Frontal cortex (tissue), 4 donors: ENCODE results near the gene ITCH. TPM values are rescaled to one million over a fixed set of nuclear protein-coding genes. Genes with fewer than 3 reads are reported as not detected.
"Not testable (repeated sequence)": the region's sequence is repeated elsewhere in the genome, so short reads cannot be mapped to it uniquely, and the experiment has no call there.

Experiments
- DNase-seq, 2 donors: peaks; one replicate each; pipeline ENCODE4 v3.0.0; 2012; ENCODE audit warnings: low spot score in 2 of 2
- FAIRE-seq: peaks from 2 replicates; lab custom pipeline; 2012; peaks lifted over from hg19 to GRCh38; lab: Jason Lieb, UNC
- total RNA-seq: library from RNA; depleted of rRNA; stranded (reverse); fragments of >200 nt; gene quantifications from one replicate; pipeline ENCODE4 v1.2.3, GENCODE V29; 2014
- donor health status: control.
- donor health status: control.
- donor health status: control.

Gene ITCH
- total RNA-seq, 1 donor from 2014 or later = 102 TPM

- not testable (repeated sequence) for FAIRE-seq, DNase-seq
Measured at GRCh38 chr20:34341199-34341598, 21.9 kb upstream of the ITCH start.

GRCh38 chr20:34343458-34344211, 19.4 kb upstream of the ITCH start:
- FAIRE-seq = no peak
- DNase-seq = no peak

- FAIRE-seq (no peak), DNase-seq (no peak)
Measured at GRCh38 chr20:34344238-34344637, 18.8 kb upstream of the ITCH start.

DNA sequence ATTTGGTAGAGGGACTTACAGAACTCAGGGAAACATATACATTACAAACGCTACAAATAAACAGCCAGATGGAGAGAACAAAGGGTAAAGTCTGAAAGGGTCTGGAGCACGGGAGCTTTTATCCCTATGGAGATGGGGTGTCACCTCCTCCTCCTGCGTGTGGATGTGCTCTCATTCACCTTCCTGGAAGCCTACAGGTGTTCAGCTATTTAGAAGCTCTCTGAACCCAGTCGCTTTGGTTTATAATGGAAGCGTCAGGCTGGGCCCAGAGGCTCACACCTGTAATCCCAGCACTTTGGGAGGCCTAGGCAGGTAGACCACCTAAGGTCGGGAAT, 17.7 kb upstream of the ITCH start:
- FAIRE-seq (no peak), DNase-seq (no peak)

DNA sequence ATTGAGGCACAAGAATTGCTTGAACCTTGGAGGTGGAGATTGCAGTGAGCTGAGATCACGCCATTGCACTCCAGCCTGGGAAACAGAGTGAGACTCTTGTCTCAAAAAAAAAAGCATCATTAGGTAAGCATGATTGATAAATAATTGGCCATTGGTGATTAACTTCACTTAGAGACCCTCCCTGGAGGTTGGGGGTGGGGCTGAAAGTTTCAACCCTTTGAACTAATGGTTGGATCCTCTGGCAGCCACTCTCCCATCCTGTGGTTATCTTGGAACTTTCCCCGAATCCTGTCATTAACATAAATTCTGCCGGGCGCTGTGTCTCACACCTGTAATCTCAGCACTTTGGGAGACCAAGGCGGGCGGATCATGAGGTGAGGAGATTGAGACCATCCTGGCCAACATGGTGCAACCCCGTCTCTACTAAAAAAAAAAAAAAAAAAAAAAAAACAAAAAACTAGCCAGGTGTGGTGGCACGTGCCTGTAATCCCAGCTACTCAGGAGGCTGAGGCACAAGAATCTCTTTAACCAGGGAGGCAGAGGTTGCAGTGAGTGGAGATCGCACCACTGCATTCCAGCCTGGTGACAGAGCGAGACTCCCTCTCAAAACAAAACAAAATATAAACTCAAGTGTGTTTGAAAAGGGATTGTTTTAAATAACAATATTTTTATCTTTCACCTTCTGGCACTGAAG, 17.1 kb upstream of the ITCH start:
- not testable (repeated sequence) for FAIRE-seq, DNase-seq

- not testable (repeated sequence) for DNase-seq, FAIRE-seq
Measured at GRCh38 chr20:34346533-34346865, 16.6 kb upstream of the ITCH start.

- DNase-seq = no peak
- FAIRE-seq = no peak
Measured at GRCh38 chr20:34347571-34347970, 15.5 kb upstream of the ITCH start.

GRCh38 chr20:34350095-34350494, 13.0 kb upstream of the ITCH start:
- no peak for DNase-seq
- FAIRE-seq = no peak

DNA sequence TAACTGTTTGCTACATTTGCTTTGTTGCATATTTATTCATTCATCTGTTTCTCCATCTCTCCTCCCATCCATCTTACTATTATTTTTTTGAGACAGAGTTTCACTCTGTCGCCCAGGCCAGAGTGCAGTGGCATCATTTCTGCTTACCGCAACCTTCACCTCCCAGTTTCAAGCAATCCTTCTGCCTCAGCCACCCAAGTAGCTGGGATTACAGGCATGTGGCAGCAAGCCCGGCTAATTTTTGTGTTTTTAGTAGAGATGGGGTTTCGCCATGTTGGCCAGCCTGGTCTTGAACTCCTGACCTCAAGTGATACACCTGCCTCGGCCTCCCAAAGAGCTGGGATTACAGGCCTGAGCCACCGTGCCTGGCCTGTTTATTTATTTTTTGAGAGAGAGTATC, 9.6 kb upstream of the ITCH start:
- FAIRE-seq, DNase-seq: not testable (repeated sequence)

GRCh38 chr20:34355427-34355826, 7.6 kb upstream of the ITCH start:
- FAIRE-seq = no peak
- DNase-seq = no peak

GRCh38 chr20:34359729-34360128, 3.3 kb upstream of the ITCH start:
- FAIRE-seq, DNase-seq: not testable (repeated sequence)

- no peak for FAIRE-seq
Measured at GRCh38 chr20:34362502-34363061, 491 bp upstream of the ITCH start.

DNA sequence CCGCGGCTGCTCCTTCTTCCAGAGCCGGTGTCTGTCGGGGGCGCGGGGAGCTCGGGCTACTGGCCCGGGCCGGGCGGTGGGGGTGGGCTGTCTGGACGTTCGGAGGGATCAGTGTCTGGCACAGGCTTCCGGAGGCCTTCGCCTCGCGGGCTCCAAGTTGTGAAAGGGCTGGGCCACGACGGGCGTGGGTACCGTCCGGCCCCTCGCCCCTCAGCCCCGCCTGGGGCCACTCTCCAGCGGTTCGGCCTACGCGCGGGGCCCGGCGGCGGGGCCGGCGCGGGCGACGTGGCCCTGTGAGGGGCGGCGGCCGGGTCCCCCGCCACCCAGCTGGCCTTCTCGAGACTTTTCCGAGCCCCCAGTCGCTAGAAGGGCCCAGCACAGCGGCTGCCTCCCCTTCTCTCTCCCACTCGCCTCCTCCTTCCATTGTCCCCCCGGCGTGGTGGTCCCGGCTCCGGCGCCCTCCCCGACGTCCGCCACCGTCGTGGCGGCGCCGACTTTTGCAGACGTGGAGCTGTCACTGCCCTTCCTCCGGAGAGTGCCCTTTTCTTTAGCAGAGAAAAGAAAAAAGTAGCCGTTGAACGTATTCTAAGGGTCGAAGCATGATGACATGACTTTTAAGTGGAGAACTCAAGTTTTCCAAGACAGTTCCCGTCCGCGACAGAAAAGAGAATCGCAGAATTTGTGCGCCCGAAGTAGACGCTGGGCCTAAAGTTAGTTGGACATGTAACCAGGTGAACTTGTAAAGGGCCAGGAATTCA, 571 bp downstream of the ITCH start:
- DNase-seq (peak in 1 of 2 donors; percentile 69), FAIRE-seq (no peak)

More at GRCh38 chr20:34362502-34363061, 491 bp upstream of the ITCH start:
- DNase-seq = no peak

DNA sequence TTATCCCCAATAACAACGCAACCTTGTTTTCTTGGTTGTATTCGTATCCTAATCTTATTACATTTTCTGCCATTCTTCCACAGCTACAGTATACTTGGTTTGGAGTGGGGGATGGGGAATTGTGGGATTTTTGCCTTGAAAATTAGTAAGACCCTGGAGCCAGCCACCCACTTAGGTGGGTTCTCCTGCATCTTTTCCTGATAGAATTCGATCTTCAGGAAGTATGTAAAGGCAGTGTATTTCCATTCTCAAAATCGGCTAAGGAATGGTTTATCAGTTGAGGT, 1.1 kb downstream of the ITCH start:
- FAIRE-seq = no peak
- no peak for DNase-seq

- DNase-seq (no peak), FAIRE-seq (no peak)
Measured at GRCh38 chr20:34365765-34366213, 2.7 kb downstream of the ITCH start.

GRCh38 chr20:34367155-34367554, 4.1 kb downstream of the ITCH start:
- DNase-seq = no peak
- no peak for FAIRE-seq

GRCh38 chr20:34367911-34368310, 4.8 kb downstream of the ITCH start:
- not testable (repeated sequence) for DNase-seq, FAIRE-seq

DNA sequence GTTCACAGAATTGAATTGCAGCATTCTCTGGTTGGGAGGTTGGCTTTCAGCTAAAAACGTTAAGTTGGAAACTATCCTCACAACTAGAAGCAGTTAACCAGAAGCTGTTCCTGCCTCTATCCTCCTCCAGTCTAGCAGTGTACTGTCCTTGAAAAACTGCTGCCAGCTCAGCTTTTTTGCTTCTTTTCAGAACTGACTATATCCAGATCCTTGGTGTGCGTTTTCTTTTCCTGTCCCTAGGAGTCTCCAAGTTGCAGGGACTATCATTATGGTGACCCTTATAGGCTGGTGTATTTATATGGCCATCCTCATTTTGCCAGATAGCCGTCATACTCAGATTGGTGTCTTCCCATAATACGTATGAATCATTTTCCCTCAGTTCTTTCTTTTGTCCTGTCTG, 5.5 kb downstream of the ITCH start:
- FAIRE-seq (no peak), DNase-seq (no peak)

DNA sequence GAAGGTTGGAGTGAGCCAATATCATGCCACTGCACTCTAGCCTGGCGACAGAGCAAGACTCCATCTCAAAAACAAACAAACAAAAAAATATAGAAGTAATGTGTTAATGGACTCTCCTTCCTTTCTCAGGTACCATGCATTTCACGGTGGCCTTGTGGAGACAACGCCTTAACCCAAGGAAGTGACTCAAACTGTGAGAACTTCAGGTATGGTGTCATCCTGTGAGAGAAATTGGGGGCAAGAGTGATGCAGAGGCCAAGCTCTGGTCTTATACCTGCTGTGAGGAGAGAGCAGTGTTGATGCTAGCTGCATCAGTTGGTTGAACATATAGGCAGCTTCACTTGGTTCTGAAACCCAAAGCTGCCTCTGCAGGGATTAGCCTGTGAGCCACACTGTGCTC, 6.2 kb downstream of the ITCH start:
- DNase-seq (no peak), FAIRE-seq (no peak)

GRCh38 chr20:34370062-34370461, 7.0 kb downstream of the ITCH start:
- FAIRE-seq = no peak
- no peak for DNase-seq

GRCh38 chr20:34373445-34373844, 10.4 kb downstream of the ITCH start:
- FAIRE-seq = no peak
- no peak for DNase-seq
